ENCODE measurements around the gene NRN1L.

DNA sequence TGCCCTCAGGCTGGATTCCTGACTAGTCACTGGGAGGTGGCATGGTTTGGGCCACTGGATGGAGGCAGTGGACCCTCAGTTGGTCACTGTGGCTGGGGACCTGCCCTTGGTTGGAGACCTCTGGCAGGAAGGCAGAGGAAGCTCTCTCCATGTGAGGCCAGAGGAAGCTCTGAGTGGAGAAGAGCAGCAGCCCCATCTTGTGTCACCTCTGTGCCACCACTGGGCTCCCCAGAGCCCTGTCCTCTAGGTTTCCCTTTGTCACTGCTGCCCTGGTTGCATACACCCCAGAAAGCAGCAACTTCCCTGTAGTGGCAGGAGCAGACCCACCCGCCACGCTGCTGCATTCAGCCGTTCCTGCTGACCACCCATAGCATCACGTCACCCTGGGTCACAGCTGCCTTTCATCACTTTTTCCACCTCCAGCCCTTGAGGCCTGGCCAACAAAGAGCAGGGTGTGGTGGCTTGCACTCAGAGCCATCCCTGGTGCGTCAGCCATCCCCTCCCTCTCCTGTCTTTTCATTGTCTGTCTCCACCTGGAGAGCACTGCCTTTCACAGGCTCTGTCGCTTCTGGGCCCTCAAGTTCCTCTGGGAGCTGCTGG is 35.0 kb downstream of the NRN1L start:
- TF ChIP-seq, protein P1, sequence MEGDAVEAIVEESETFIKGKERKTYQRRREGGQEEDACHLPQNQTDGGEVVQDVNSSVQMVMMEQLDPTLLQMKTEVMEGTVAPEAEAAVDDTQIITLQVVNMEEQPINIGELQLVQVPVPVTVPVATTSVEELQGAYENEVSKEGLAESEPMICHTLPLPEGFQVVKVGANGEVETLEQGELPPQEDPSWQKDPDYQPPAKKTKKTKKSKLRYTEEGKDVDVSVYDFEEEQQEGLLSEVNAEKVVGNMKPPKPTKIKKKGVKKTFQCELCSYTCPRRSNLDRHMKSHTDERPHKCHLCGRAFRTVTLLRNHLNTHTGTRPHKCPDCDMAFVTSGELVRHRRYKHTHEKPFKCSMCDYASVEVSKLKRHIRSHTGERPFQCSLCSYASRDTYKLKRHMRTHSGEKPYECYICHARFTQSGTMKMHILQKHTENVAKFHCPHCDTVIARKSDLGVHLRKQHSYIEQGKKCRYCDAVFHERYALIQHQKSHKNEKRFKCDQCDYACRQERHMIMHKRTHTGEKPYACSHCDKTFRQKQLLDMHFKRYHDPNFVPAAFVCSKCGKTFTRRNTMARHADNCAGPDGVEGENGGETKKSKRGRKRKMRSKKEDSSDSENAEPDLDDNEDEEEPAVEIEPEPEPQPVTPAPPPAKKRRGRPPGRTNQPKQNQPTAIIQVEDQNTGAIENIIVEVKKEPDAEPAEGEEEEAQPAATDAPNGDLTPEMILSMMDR (conservative IDR thresholded peaks at IDR 0.05 in 1 of 2, IDR thresholded peaks at IDR 0.05 in 1 of 2; ENCODE audit: extremely low read depth in 1 of 2, insufficient read depth in 1 of 2, low read depth in 1 of 2, low read length in 2 of 2): no peak
- TF ChIP-seq EZH2 (IDR thresholded peaks at IDR 0.05; ENCODE audit: borderline replicate concordance, low read length): no peak
